GM11168 (cell line): ENCODE measurements around the gene CD19.
"Not testable (repeated sequence)": the region's sequence is repeated elsewhere in the genome, so short reads cannot be mapped to it uniquely, and the experiment has no call there.

ENCODE experiments used
- in situ Hi-C: fragments of 300-500 bp; cut with MboI; formaldehyde crosslinking; loops from one replicate; pipeline ENCODE4 v1.12.0; 2022; ENCODE audit warnings: low sequenced_read_pairs; ENCODE audit not compliant: unreplicated experiment

Gene CD19

DNA sequence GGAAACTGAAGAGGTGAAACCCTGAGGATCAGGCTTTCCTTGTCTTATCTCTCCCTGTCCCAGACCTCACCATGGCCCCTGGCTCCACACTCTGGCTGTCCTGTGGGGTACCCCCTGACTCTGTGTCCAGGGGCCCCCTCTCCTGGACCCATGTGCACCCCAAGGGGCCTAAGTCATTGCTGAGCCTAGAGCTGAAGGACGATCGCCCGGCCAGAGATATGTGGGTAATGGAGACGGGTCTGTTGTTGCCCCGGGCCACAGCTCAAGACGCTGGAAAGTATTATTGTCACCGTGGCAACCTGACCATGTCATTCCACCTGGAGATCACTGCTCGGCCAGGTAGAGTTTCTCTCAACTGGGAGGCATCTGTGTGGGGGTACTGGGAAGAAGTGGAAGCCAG lies 1.4 kb downstream of the CD19 start:
- in situ Hi-C loops, result no loop called here

DNA sequence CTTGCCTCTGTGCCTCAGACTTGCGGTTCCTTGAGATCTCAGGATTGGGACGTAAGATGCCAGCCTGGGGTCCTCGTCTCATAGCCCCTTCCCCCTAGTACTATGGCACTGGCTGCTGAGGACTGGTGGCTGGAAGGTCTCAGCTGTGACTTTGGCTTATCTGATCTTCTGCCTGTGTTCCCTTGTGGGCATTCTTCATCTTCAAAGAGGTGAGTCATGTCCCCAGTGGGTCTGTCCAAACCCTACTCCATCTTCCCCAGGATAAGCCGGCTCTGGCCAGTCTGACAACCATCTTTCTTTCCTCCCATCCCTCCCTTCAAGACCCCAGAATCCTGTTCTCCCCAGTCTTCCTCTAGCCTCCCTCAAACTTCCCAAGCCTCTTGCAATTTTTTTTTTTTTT lies 3.6 kb downstream of the CD19 start:
- in situ Hi-C loops, result no loop called here

DNA sequence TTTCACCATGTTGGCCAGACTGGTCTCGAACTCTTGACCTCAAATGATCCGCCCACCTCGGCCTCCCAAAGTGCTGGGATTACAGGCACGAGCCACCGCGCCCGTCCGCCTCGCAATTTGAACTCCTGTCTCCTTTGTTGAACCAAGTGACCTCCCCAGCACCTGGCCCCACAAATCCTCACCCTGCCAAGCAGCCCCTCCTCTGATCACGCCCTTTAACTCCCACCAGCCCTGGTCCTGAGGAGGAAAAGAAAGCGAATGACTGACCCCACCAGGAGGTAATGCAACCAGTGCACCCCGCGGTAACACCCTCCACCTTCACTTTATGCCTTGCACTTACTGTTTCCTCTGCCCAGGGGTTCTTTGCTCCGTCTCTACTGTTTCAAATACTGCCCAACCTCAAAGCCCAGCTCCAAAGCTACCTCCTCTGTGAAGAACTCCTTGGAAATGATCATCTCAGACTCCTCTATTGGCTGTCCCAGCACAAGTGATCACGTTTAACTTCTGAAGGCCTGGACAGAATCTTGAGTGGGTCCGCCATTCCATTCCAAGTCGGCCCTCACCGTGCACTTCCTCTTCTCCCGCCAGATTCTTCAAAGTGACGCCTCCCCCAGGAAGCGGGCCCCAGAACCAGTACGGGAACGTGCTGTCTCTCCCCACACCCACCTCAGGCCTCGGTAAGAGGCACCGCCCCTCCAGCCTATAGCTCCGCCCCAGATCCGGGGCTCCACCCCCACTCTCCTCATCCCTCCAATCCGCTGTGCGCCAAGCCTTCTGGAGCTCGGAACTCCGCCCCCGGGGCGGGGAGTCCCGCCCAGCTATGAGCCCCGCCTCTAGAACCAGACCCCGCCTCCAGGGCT lies 4.4 kb downstream of the CD19 start:
- in situ Hi-C loops, result no loop called here

DNA sequence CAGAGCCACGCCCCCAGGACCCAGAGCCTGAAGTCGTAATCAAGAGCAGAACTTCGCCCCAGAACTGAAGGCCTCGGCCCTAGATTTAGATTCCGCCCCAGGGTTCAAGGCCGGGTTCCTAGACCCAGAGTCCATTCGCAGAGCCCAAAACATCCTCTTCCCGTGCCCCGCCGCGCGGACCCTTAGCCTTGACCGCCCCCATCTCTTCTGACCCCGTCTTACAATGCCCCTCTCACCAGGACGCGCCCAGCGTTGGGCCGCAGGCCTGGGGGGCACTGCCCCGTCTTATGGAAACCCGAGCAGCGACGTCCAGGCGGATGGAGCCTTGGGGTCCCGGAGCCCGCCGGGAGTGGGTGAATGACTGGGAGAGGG lies 5.0 kb downstream of the CD19 start:
- in situ Hi-C loops, result no loop called here

DNA sequence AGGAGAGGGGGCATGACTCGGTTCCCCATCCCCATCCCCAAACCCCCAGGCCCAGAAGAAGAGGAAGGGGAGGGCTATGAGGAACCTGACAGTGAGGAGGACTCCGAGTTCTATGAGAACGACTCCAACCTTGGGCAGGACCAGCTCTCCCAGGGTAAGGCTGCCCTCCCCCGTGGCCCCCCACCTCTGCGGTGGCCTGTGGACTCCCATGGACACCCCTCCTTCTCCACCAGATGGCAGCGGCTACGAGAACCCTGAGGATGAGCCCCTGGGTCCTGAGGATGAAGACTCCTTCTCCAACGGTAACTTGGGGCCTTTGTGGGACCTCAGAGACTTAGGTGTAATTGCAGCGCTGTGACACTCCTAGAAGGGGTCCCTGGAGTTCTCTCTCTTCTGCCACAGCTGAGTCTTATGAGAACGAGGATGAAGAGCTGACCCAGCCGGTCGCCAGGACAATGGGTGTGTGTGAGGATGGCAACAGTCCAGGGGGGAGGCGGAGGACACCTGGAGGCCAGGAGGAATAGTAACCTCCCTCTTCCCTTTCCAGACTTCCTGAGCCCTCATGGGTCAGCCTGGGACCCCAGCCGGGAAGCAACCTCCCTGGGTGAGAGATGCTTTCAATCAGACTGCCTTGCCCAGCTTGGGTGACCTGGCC lies 5.6 kb downstream of the CD19 start:
- in situ Hi-C loops, result no loop called here

DNA sequence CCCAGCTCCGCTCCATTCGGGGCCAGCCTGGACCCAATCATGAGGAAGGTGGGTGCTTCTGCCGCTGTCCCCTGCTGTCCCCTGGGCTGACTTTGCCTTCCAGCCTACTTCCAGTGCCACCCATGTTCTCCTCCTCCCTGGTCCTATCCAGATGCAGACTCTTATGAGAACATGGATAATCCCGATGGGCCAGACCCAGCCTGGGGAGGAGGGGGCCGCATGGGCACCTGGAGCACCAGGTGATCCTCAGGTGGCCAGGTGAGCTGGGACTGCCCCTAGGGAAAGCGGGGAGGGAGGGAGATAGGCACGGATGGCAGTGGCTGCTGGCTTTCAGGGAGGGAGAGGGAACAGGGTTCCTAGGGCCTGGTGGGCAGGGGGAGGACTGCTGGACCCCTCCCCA lies 7.0 kb downstream of the CD19 start:
- in situ Hi-C loops, result no loop called here

DNA sequence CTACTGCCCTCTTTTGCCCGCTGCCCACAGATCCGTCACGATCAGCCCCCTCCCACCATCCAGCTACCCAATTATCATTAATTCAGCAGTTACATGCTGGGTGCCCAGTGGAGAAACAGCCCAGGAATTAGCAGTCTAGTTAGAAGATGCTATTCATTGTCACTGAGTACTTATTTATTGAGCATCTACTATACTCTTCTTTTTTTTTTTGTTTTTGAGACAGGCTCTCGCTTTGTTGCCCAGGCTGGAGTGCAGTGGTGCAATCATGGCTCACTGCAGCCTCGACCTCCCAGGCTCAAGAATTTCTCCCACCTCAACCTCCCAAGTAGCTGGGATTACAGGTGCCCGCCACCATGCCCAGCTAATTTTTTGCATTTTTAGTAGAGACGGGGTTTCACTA lies 8.1 kb downstream of the CD19 start:
- in situ Hi-C loops, result loop anchor here (10.0 kb wide), 1 partner anchor 75 kb away; the partner anchor contains the start of gene SH2B1

DNA sequence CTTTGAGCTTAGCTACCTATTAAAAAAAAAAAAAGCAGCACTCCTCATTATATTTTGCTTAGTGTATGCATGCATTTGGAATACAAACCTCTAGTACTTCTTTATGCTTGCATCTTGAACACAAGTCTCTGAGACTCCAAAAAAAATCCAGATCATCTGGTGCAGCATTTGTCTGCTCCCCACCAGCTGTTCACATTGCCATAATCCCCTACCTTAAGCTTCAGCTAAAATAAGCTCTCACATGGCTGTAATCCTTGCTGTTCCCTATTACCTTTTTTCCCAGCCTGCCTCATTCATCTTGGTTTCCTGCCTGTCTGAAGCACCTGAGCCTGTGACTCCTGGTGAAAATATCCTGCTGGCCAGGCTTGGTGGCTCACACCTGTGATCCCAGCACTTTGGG lies 11.5 kb downstream of the CD19 start:
- in situ Hi-C loops, result loop anchor here (10.0 kb wide), 1 partner anchor 78 kb away; the partner anchor contains the start of gene SH2B1

DNA sequence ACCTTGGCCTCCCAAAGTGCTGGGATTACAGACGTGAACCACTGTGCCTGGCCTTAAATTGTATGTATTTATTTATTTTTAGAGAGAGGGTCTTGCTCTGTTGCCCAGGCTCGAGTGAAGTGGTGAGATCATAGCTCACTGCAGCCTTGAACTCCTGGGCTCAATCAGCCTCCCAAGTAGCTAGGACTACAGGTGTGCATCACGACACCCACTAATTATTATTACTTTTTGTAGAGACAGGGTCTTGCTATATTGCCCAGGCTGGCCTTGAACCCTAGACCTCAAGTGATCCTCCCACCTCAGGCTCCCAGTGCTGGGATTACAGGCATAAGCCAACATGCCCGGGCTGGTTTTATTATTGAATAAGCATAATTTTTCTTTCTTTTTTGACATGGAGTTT lies 14.9 kb downstream of the CD19 start:
- in situ Hi-C loops, result loop anchor here (10.0 kb wide), 1 partner anchor 82 kb away; the partner anchor contains the start of gene SH2B1

DNA sequence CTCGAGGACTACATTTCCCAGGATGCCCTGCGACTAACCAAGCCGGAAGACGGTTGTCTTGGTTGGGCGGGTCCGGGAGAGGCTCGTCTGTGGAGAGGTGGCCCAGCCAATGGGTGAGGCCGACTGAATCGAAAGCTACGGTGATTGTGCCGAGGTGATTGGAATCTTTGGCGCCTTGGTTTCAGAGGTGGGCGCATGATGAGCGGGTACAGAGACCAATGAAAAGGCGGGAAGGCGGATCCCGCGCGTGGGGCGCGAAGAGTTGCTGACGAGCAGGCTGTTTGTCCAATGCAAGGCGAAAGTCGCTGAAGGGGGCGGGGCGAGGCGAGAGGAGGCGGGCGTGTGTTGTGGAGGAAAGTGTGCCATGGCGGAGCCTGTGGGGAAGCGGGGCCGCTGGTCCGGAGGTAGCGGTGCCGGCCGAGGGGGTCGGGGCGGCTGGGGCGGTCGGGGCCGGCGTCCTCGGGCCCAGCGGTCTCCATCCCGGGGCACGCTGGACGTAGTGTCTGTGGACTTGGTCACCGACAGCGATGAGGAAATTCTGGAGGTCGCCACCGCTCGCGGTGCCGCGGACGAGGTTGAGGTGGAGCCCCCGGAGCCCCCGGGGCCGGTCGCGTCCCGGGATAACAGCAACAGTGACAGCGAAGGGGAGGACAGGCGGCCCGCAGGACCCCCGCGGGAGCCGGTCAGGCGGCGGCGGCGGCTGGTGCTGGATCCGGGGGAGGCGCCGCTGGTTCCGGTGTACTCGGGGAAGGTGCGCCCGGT lies 19.1 kb downstream of the CD19 start, which contains the start of gene NFATC2IP:
NFATC2IP (plus strand) TSS at position 290 of the 762 bp plus-strand sequence; CDS start at position 365, 75 bp downstream.
- in situ Hi-C loops, result no loop called here

DNA sequence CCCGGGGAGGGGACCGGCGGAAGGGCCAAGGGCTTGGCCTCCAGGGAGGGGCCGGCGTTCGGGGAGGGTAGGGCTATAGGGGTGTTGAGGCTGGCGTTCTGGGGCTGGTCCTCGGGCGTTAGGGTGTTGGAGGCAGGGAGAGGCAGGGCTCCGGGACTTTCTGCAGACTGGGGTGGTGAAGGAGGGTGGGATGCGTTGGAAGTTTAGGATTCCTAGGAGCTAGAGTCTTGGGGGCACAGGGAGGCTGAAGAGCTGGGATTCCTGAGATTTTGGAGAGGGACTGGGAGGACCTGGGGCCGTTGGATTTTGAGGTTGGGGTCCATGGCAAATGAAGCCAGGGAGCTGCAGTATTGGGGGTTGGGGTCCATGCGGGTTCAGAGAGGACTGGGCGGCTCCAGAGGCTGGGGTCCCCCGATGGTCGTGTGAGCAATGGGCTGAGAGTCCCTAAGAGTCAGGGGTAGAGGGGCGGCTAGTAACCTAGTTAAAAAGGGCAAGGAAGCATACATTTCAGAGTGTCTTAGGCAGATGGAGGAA lies 19.7 kb downstream of the CD19 start:
- in situ Hi-C loops, result no loop called here

DNA sequence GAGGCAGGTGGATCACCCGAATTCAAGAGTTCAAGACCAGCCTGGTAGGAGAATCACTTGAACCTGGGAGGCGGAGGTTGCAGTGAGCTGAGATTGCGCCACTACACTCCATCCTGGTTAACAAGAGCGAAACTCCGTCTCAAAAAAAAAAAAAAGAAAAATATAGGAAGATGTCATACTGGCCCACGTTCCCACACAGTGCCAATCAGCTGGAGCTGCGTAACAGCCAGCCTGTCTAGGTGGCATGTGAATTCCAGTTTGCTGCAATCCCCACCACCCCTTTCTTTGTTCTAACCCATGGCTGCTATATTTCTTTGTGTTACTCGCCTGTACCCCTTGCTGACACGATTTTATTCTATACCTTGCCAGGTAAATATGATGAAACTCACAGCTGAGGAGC lies 26.4 kb downstream of the CD19 start:
- in situ Hi-C loops, result no loop called here

DNA sequence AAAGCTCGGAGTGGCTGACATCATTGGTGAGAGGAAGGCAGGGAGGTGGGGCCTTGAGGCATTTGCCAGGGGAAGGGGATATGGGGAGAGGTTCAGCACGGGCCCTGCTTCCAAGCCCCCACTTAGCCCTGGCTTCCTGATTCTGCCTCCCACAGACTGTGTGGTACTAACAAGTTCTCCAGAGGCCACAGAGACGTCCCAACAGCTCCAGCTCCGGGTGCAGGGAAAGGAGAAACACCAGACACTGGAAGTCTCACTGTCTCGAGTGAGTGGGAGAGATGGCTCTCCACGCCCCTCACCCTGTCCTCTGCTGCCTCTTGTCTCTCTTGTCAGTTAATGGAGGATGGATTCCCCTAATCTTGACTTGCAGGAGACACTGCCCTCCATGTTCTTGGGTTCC lies 27.1 kb downstream of the CD19 start:
- in situ Hi-C loops, result no loop called here

DNA sequence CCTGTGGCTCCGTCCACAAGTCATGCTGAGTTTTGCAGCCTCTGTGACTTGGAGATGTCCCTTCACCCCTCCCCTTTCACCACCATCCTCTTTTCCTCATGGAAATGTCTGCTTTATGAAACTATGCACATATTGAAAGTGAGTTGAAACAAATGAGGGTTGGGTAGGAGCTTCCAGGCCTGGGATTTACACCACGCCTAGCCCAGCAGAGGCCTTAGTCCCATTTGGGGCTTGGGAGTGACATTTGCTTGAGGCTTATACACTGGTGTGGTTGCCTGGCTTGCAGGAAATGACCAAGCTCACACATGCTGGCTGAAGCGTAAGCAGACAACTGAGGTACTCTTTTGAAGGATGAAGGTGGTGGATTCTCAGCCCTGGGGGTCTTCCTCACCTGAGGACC lies 32.3 kb downstream of the CD19 start:
- in situ Hi-C loops, result no loop called here

DNA sequence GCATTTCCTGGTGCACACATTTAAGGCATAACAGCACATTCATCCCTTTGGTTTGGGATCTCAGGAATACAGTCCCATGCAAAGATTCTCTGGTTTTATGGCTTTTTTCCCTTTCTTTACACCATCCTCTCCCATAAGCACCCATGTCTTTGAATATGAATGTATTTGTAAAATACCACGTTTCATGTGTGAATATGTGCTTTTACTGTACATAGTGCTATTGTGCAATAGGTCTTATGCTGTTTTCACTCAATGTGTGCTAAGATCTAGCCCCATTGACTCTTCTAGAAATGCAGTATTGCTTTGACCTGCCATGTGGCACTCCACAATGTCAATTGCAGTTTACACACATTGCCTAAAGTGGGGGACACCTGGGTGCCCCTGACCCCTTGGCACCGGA lies 32.7 kb downstream of the CD19 start:
- in situ Hi-C loops, result no loop called here

DNA sequence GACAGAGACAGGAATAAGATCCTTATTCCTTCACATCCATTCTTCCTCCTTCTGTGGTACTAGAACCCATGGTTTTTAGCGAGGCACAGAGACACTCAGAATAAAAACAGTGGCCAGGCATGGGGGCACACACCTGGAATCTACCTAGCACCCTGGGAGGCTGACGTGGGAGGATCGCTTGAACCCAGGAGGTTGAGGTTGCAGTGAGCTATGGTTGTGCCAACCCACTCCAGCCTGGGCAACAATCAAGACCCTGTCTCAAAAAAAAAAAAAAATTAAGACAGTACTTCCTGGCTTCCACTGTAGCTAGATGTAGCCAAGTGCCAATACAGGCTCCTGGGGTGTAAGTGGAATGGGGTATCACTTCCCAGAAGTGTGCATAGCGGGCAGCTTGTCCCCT lies 35.4 kb downstream of the CD19 start:
- in situ Hi-C loops, result no loop called here

DNA sequence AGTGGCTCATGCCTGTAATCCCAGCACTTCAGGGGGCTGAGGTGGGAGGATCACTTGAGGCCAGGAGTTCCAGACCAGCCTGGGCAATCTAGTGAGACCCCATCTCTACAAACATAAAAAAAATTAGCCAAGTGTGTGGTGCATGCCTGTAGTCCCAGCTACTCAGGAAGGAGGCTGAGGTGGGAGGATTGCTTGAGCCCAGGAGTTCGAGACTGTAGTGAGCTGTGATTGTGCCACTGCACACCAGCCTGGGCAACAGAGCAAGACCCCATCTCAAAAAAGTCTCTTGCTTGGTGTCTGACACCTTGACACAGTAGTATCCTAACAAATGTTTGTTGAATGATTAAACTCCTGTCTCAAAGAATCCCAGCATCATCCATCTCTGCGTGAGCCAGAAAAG lies 37.9 kb downstream of the CD19 start:
- in situ Hi-C loops, result not testable (repeated sequence)

DNA sequence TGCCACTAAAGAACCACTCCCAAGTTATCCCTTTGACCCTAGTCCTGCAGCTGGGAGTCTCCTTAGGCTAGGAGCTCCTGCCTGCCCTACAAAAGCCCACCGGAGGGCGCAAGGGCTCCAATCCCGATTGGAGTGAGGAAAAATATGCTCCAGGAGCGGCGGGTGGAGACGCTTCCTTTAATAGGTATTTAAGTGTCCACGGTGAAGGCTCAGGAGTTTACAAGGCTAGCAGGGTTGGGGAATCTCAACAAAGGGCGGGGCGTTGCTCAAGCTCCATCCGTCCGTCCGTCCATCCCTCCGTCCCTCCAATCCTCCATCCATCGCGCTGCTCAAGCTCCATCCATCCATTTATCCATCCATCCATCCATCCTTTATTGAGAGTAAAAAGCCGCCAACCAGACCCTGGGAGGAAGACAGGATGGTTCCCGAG lies 42.3 kb downstream of the CD19 start:
- in situ Hi-C loops, result no loop called here

DNA sequence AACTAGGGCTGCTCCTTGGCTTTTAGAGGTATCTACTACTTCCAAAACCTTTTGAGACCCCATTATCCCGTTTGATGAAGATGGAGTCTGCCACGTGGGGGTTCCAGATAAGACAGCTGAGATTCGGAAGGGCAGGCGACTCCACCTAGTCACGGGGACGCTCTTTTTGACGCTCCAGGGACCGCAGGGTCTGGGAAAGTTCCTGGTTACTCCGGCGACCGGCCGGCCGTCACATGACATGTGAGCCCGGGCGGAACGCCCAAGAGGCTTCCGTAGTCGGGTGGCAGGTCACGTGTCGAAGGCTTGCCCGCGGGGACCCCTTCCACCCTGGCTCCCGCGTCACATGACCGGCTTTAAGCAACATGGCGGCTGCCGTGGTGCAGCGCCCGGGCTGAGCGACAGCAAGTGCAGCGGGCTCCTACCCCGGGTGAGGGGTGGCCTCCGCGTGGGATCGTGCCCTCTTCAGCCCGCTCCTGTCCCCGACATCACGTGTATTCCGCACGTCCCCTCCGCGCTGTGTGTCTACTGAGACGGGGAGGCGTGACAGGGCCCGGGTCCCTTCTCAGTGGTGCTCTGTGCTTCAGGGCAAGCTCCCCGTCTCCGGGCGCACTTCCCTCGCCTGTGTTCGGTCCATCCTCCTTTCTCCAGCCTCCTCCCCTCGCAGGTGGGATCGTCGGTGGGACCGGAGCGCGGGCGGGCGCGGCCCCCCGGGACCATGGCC lies 42.8 kb downstream of the CD19 start, which contains the start of gene SPNS1:
SPNS1 (plus strand) TSS at position 342 of the 721 bp plus-strand sequence; CDS start at position 716, 374 bp downstream.
- in situ Hi-C loops, result no loop called here

DNA sequence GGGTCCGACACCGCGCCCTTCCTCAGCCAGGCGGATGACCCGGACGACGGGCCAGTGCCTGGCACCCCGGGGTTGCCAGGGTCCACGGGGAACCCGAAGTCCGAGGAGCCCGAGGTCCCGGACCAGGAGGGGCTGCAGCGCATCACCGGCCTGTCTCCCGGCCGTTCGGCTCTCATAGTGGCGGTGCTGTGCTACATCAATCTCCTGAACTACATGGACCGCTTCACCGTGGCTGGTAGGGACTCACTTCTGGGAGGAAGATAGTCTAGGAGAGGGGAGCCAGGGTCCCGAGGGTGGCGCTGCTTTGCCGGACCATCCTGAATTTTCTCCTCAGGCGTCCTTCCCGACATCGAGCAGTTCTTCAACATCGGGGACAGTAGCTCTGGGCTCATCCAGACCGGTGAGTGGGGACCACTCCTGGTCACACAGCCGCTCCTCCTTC lies 43.4 kb downstream of the CD19 start:
- in situ Hi-C loops, result no loop called here
